ENCODE results near the gene NETO2. TPM values are rescaled to one million over a fixed set of nuclear protein-coding genes. Genes with fewer than 3 reads are reported as not detected.
"Not testable (repeated sequence)": the region's sequence is repeated elsewhere in the genome, so short reads cannot be mapped to it uniquely, and the experiment has no call there.

The NETO2 gene
- total RNA-seq, 4 donors from 2014 or later, result 0.79 to 8.8 (median 3.3) TPM

DNA sequence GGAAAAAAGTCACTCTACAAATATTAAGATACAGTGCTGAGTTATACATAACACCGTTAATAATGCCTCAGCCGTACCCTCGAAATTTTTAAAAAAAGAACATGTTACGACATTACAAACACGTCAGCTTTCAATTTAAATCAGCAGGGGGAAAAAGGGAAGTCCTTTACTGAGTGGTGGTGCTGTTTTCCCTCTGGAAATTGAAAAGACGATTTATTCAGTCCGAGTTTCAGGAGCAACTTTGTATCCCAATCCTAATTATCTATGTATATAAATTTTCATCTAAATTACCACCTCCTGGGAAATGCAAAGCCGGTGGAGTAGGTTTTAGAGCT, 1.3 kb downstream of the NETO2 start:
- DNase-seq (ENCODE audit: low spot score) (no peak), ATAC-seq (ENCODE audit: low FRiP score) (no peak)
- TF ChIP-seq, protein P1, sequence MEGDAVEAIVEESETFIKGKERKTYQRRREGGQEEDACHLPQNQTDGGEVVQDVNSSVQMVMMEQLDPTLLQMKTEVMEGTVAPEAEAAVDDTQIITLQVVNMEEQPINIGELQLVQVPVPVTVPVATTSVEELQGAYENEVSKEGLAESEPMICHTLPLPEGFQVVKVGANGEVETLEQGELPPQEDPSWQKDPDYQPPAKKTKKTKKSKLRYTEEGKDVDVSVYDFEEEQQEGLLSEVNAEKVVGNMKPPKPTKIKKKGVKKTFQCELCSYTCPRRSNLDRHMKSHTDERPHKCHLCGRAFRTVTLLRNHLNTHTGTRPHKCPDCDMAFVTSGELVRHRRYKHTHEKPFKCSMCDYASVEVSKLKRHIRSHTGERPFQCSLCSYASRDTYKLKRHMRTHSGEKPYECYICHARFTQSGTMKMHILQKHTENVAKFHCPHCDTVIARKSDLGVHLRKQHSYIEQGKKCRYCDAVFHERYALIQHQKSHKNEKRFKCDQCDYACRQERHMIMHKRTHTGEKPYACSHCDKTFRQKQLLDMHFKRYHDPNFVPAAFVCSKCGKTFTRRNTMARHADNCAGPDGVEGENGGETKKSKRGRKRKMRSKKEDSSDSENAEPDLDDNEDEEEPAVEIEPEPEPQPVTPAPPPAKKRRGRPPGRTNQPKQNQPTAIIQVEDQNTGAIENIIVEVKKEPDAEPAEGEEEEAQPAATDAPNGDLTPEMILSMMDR (IDR thresholded peaks at IDR 0.05), result no peak

- DNase-seq (ENCODE audit: low spot score) (peak; percentile 36), ATAC-seq (ENCODE audit: low FRiP score) (peak; percentile 83)
- TF ChIP-seq, protein P1 (IDR thresholded peaks at IDR 0.05), result peak in 1 of 3 donors; percentile 33
These were observed 1.8 kb downstream of the NETO2 start for GRCh38 chr16:47141773-47142485.

GRCh38 chr16:47140686-47141085, 3.1 kb downstream of the NETO2 start:
- no peak for DNase-seq (ENCODE audit: low spot score)
- no peak for ATAC-seq (ENCODE audit: low FRiP score)
- TF ChIP-seq, protein P1 (IDR thresholded peaks at IDR 0.05), result no peak

DNA sequence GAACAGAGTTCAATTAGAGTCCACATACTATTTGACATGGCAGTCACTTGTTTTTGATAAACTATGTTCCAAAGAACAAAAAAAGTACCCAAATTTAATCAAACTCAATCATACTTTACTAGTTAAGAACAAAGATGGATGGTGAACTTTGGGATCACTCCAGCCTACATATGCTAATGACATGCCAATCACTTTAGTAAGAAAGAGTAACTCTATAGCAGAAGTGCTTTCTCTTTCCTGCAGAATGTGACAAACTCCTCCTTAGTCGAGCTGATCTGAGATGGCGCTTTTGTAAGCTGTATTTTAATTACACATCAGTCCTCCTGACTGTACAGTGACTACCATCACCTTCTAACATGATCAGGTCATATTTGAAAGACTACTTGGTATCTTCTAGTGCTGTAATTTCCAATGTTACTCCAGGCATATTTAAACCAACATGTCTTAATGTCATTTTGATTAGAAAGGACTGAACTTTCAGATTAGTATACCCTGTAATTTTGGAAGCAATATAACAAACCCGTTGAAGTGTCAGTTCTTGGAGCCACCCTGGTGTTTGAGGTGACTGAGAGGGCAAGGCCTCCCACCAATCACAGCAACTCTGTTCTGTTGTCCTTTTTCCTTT, 4.1 kb downstream of the NETO2 start:
- TF ChIP-seq, protein P1 (IDR thresholded peaks at IDR 0.05), result no peak
- DNase-seq (ENCODE audit: low spot score) (no peak), ATAC-seq (ENCODE audit: low FRiP score) (no peak)

GRCh38 chr16:47137925-47138324, 5.8 kb downstream of the NETO2 start:
- not testable (repeated sequence) for DNase-seq (ENCODE audit: low spot score); ATAC-seq (ENCODE audit: low FRiP score)

DNA sequence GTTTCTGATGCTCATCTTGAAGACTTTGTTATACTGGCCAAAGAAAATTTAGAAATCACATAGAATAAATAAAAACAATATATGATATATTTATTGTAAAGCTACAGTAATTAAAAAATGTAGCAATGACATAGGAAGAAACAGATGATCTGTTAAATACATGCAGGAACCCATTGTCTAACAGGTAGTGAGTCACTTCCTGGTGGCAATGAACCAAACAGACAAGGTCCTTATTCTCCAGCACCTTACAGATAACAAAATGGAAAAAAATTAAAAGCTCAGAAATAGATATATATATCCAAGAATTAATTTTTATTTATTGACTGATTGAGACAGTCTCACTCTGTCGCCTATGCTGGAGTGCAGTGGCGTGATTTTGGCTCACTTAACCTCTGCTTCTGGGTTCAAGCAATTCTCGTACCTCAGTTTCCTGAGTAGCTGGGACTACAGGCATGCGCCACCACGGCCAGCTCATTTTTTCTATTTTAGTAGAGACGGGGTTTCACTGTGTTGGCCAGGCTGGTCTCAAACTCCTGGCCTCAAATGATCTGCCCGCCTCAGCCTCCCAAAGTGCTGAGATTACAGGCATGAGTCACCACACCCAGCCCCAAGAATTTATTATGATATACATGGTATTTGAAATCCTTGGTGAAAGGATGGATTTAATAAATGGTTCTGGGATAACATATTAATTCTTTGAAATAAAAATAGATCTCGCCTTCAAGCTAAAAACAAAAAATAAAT, 7.5 kb downstream of the NETO2 start:
- DNase-seq (ENCODE audit: low spot score), result no peak
- TF ChIP-seq, protein P1 (IDR thresholded peaks at IDR 0.05), result no peak
- ATAC-seq (ENCODE audit: low FRiP score), result no peak

GRCh38 chr16:47134550-47134949, 9.2 kb downstream of the NETO2 start:
- DNase-seq (ENCODE audit: low spot score) (no peak), ATAC-seq (ENCODE audit: low FRiP score) (no peak)
- TF ChIP-seq, protein P1 (IDR thresholded peaks at IDR 0.05), result no peak

All from omental fat pad (tissue), 4 donors.